ENCODE results near the gene DQX1. TPM values are rescaled to one million over a fixed set of nuclear protein-coding genes. Genes with fewer than 3 reads are reported as not detected.
A peak's percentile ranks its signal among the peaks of the same experiment; 100 is the strongest.

DQX1 gene
- total RNA-seq, 2 donors from 2014 or later: 34.3 to 44.0 TPM

DNA sequence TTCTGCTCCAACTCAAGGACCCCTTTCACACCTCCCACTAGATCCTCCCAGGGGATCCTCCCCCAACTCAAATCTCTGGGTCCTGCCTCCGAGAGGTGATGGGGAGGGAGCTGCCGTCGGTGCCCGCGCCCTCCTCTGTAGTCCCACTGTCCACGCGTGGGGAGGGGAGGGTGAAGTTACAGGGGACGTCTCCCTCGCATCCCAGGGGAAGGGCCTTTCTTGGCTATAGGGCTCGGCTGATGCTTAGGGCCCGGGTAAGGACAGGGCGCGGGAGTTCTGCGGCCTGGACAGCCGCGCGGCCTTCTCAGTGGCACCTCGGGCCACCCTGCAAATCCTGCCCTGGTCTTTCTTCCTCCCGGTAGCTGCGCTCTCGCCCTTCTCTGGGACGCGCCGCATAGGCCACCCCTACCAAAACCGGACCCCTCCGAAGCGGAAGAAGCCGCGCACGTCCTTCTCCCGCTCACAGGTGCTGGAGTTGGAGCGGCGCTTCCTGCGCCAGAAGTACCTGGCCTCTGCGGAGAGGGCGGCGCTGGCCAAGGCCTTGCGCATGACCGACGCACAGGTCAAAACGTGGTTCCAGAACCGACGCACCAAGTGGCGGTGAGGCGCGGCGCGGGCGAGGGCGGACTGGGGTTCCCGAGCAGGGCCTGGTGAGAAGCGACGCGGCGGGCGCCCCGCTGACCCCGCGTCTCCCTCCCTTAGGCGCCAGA lies 10.6 kb downstream of the DQX1 start:
- intact Hi-C loops (cut with DNase I, micrococcal nuclease): no loop called here
- peak; percentile 55 for ATAC-seq

GRCh38 chr2:74514368-74515270 lies 11.4 kb downstream of the DQX1 start, which contains the start of gene TLX2:
TLX2 (plus strand) TSS chr2:74514450; CDS start chr2:74514807, 357 bp downstream.
- ATAC-seq (peak; percentile 8), DNase-seq (no peak)
- intact Hi-C loops (cut with DNase I, micrococcal nuclease): no loop called here

More for the DNA sequence above, 10.6 kb downstream of the DQX1 start:
- no peak for DNase-seq

DNA sequence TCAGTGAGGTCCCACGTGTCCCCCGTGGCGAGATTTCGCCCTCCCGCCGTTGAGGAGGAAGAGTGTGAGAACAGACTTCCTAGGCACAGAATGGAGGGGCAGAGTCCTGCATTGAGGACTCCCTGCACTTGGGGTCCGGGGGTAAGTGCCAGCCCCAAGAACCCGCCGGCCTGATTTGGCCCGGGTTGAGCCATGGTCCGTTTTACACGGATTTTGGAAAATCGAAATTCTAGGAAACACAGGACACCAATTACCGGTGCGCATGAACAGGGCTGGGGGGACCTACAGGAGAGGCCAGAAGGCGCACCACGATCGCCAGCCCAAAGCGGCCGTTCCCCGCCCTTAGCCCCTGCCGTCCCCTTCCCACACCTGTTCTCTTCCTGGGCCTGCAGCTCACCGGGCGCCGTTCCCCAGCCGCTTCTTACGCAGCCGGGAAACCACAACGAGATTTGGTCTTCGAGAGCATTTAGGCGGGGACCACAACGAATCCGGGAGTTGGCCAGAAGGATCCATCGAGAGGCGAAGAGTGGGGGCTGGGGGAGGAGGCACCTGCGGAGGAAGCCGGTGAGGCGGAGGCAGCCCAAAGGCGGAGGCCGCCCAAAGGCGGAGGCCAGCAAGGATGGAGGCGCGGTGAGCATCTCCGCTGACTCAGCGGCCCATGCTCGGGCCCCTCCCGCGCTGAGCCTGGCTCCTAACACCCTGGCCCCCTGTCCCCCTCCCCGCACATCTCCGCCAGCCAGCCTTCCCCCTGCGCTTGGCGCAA lies 12.2 kb downstream of the DQX1 start:
- intact Hi-C loops (cut with DNase I, micrococcal nuclease): no loop called here
- no peak for DNase-seq
- ATAC-seq: peak; percentile 5

GRCh38 chr2:74512744-74513604 lies 13.1 kb downstream of the DQX1 start:
- ATAC-seq (no peak), DNase-seq (no peak)
- intact Hi-C loops (cut with DNase I, micrococcal nuclease): no loop called here

DNA sequence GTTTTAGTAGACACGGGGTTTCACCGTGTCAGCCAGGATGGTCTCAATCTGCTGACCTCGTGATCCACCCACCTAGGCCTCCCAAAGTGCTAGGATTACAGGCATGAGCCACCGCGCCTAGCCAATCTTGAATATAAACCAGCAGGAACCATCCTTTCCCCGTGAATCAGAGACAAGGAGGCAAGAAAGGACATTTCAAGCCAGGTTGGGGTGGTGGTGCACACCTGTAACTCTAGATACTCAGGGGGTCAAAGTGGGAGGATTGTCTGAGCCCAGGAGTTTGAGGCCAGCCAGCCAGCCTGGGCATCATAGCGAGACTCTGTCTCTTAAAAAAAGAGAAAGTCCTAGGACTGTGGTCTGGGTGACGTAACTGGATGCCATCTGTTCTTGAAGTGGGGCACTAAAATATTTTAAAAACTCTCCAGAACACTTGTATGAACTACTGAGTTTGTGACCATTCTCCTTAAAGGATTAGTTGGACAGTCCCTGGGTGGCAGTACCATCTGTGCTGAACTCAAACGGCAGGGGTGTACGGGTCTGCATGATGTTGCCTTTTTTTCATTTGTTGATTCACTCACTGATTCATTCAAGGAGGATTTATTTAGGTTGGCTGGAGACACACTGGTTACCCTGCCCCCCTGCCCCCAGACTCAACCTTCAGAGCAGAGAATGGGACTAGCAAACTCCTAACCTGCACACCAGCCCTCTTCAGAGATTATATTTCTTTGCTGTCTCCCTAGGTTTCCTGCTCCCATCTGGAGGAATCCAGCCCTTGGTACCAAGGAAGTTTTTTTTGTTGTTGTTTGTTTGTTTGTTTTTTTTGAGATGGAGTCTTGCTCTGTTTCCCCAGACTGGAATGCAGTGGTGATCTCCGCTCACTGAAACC lies 14.7 kb downstream of the DQX1 start:
- no peak for ATAC-seq
- intact Hi-C loops (cut with DNase I, micrococcal nuclease): no loop called here
- no peak for DNase-seq

GRCh38 chr2:74510272-74510671 lies 15.8 kb downstream of the DQX1 start:
- ATAC-seq (no peak), DNase-seq (no peak)
- intact Hi-C loops (cut with DNase I, micrococcal nuclease): no loop called here

- ATAC-seq (peak; percentile 52), DNase-seq (peak; percentile 60 to 63)
Measured at GRCh38 chr2:74507926-74508520, 18.0 kb downstream of the DQX1 start.

GRCh38 chr2:74507145-74507925 lies 18.7 kb downstream of the DQX1 start, which contains the start of gene PCGF1:
PCGF1 (minus strand) TSS chr2:74507695; CDS start chr2:74507668, 27 bp downstream.
- ATAC-seq (peak; percentile 89), DNase-seq (peak; percentile 100)
- intact Hi-C loops (cut with DNase I, micrococcal nuclease): no loop called here

More at GRCh38 chr2:74507926-74508520, 18.0 kb downstream of the DQX1 start:
- intact Hi-C loops (cut with DNase I, micrococcal nuclease): no loop called here

DNA sequence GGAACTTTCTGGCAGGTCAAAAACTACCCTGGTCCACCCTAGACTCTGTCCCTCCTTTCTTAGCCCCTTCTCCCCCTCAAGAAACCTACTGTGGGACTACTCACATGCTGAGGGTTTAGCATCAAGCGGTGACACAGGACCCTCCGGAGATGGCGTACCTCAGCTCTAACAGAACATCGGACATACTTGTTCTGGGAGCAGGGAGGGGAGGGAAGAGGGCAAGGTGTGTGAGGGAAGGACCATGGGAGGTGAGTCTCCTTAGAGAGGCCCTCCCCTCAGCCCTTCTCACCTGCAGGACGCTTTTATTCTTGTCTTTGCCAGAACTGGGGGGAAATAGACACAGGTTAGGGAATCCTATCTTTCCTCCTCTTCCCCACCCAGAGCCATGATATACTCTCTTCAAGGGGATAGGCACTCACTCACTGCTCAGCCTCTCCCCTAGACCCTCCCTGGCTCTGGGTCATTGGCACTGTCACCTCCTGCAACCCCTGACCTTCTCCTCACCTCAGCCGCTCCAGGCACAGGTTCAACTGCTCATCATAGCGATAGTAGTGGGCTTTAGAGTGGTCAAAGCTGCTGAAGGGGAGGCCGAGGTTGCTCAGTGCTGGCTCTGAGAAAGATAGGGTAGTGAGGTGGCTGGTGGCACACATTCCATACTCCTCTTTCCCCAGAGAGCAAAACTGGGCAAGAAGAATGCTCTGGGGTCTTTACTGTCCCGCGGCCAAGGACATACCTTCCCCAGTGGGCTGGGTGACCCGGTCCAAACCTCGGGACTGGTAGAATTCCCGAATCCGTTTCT lies 20.4 kb downstream of the DQX1 start:
- DNase-seq: no peak
- intact Hi-C loops (cut with DNase I, micrococcal nuclease): no loop called here
- ATAC-seq: no peak

DNA sequence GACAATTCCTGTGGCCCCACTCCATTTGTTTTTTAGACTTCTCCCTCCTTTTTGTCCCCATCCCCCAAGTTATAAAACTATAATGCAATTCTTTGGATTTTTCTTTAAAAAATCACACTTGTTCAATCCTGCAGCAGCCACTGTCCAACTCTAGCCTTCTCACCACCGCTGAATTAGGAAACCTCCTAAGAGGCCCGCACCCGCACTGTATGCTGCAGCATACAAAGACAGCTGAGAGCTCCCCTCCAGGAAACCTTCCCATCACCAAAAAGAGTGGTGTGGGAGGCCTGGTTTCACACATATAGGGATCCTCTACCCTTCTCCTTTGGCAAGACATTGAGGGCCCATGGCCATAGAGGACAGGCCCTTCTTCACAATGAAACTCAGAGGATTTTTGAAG lies 21.4 kb downstream of the DQX1 start:
- intact Hi-C loops (cut with DNase I, micrococcal nuclease): no loop called here
- no peak for DNase-seq

GRCh38 chr2:74503506-74504475 lies 22.2 kb downstream of the DQX1 start:
- no peak for ATAC-seq
- no peak for DNase-seq
- intact Hi-C loops (cut with DNase I, micrococcal nuclease): no loop called here

More for the DNA sequence above, 21.4 kb downstream of the DQX1 start:
- no peak for ATAC-seq

DNA sequence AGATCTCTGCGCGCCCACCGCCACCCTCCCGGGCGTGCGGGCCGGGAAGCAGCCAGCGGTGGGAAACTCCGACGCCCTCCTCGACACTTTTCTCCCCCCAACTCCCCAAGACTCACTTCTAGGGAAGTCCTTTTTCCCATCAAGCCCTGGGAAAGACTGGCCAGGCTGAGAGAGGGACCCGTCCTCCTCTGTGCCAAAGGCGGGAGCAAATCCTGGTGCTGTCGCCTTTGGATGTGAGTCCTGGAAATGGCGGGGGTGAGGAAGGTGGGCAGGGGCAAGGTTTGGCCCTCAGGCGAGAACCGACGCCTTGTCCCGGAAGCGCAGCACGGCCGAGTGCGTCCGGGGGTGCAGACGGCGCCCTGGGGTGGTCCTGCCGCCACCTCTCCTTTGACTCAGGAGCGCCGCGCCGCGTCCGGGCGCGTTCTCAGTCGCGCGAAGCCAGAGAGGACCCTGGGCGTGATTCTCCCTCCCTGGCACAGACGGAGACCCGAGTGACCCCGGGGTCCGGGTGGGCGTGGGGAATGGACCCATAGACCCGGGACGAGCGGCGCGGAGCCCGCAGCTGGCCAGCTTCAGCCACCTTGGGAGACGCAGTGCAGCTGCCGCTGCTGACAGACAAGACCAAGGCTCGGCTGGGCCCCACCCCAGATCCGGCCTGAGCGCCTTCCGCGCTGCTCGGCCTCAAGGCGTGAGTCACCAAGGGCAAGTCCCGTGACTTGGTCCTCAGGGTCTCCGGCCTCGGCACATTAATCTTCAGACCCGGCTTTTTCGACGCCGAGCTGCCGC lies 23.1 kb downstream of the DQX1 start:
- DNase-seq: peak; percentile 87 to 91
- peak; percentile 69 for ATAC-seq
- intact Hi-C loops (cut with DNase I, micrococcal nuclease): no loop called here

DNA sequence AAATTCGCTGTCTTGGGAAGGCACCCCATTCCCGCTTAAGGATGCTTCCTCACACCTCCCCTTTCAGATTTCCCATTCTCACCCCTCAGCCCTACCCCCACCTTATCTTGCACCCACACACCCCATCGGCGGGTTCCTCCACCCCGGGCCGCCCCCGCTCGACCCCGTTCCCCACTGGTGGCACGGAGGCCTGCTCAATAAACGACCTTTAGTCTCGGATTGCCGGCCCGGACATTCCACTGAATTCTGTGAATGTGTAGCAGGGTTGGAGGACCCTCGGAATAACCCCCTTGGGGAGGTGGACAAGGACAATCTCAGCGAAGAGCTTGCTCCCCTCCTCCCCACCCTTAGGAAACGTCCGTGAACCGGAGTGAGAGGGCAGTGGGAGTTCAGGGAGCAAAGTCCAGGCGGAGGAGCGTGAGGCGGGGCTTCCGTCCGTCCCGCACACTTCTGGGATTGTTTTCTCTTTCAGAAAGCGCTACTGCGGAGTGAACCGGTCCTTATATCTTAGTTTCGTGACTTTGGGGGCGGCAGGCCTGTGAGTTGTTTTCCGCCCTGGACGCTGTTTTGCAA lies 23.8 kb downstream of the DQX1 start:
- intact Hi-C loops (cut with DNase I, micrococcal nuclease): no loop called here
- DNase-seq (peak; percentile 72 to 80), ATAC-seq (peak; percentile 71)
